GM12891 (cell line): ENCODE results near the gene FREY1.

ENCODE experiments used
- PAX5 ChIP-seq: IDR thresholded peaks from 2 replicates; pipeline ENCODE4 v1.6.1; 2011; ENCODE audit warnings: low read length, moderate library complexity, mild to moderate bottlenecking; ENCODE audit not compliant: insufficient read depth, severe bottlenecking
- POLR2A ChIP-seq: IDR thresholded peaks from 2 replicates; pipeline ENCODE4 v1.6.1; 2011; ENCODE audit warnings: low read depth, low read length, control low read depth
- POLR2AphosphoS5 ChIP-seq: IDR thresholded peaks from 2 replicates; pipeline ENCODE4 v1.6.1; 2011; ENCODE audit warnings: low read depth, low read length, control low read depth
- POU2F2 ChIP-seq: IDR thresholded peaks from 2 replicates; pipeline ENCODE4 v1.6.1; 2011; ENCODE audit warnings: low read depth, mild to moderate bottlenecking, control low read depth, low read length, moderate library complexity
- TAF1 ChIP-seq: IDR thresholded peaks from 2 replicates; pipeline ENCODE4 v1.6.1; 2011; ENCODE audit warnings: low read depth, low read length, control low read depth

DNA sequence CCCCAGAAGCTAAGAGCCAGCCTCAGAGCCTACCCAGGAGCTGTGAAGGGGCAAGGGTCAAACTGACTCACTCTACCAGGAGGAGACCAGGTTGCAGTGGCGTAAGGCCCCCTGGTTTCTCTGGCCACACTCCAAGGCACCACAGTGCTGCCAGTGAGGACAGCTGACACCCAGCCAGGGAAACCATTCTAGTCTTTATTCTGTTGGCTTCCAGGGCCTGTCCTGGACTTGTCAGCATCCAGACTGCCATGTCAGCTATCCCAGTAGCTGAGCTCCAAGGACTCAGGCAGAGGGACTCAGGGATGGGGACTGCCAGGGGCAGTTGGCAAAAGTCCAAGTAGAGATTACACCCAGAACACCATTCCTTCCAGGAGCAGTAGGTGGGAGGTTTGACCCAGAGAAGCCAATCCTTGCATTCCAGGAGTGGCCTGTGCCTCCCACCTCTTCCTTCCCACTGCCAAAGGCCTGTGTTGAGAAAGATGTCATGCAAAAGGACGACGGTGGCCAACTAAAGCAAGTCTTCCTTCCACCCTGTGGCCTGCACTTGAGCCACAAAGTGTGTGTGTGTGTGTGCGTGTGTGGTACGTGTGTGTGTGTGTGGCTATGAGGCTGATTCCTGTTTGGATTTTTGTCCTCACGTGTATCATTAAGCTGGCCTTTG, 25.2 kb downstream of the FREY1 start:
- TF ChIP-seq TAF1 (no peak), POLR2A (no peak), POLR2AphosphoS5 (no peak), POU2F2 (no peak), PAX5 (no peak)
